HG02885 (cell line): ENCODE measurements around the gene TOP2A.
A peak's percentile ranks its signal among the peaks of the same experiment; 100 is the strongest.

ENCODE experiments used
- ATAC-seq: cut with Tn5 transposase; IDR thresholded peaks from one replicate; pipeline ENCODE4 v1.9.1; 2021; ENCODE audit warnings: mild to moderate bottlenecking; ENCODE audit not compliant: unreplicated experiment, poor library complexity

Gene TOP2A

DNA sequence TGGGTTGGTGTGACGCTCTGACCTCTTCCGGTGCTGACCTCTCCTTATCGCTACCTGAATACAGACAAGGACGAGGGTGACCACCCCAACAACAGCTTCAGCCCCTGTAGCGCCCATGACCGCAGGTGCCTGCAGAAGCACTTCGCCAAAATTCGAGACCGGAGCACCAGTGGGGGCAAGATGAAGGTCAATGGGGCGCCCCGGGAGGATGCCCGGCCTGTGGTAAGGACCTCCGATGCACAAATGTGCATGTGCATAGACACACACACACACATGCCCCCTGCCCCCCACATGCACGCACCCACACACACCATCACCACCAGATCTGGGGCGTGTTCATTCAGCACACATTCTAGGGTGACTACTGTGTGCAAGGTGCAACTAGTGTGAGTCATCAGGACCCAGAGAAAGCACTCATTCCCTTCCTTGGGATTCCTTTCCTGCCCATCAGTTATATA, 35.3 kb upstream of the TOP2A start:
- no peak for ATAC-seq

DNA sequence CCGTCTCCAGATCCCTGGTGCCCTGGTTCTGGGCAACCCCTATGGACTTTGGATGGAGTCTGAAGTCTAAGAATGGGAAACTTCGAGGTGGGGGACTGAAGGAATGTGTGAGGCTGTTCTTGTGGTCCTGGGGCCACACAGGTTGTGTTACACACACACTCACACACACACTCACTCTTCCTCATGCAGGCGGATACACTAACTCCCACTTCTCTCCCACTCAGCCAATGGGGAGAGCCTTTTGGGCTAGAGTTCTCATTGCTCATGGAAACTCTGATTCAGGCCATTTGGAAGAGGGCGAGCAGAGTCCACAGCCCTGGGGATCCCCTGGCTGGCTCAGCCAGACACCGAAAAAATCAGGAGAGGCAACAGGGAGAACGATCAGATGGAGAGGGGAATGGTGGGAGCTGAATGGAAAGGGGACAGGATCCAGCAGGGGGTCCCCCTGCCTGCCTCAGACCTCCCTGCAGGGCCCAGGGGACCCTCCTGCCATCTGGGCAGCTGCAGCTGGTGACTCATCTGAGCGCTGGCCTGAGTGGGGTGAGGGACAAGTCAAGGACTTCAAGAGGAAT, 34.6 kb upstream of the TOP2A start:
- ATAC-seq = no peak

DNA sequence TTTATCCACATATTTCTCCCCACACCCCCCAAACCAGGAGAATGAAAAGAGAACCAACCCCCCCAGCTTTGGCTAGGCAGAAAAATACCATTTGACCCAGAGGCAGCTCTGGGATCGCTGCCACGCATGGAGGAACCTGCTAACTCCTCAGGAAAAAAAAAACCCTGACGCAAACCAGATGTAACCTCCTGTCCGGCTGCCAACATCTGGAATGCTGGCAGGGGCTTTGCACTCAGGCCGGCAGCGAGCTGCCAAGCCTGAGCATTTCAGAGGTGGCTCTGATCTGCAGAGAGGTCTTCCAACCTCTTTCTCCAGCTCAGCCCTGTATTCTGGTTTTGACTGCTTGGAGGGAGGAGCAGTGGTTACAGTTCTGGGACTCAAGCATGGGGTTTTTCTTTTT, 33.7 kb upstream of the TOP2A start:
- ATAC-seq = no peak

DNA sequence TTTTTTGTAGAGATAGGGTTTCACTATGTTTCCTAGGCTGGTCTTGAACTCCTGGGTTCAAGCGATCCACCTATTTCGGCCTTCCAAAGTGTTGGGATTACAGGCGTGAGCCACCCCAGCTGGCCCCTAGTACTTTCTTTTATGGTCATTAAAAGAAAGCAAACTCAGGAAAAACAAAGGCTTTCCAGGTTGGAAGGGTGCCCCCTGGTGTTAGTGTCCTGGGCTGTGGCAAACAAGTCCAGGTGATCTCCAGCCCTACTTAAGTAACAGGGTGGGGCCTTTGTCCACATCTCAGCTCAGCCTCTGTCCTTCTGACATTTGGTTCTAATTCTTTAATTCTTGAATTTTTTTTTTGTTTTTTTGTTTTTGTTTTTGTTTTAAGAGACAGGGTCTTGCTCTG, 32.5 kb upstream of the TOP2A start:
- ATAC-seq = no peak

DNA sequence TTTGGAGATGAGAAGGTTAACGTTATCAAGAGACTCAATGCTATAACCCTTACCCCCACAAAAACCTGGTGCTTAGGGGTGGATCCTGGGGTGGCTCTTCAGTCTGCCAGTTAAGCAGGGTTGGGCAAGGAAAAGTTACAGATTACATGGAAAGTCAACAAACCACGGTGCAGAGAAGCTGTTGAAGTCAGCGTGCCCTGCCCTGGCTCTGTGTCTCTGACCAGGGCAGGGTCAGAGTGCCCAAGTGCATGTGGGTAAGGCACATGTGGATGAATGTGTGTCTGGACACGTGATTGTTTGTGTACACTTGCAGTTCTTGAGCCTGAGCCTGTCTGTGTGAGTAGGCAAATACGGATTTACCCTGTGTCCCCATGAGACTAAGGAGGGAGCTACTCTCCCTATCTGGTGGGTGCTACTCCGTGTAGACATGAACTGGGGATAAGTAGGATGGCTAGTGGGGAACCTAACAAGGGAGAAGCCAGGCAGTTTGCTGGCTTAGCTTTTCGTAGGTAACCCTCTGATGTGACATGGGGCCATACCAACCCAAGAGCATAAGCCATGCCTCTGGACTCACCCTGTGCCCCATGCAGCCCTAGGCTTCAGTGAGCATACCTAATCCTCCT, 31.1 kb upstream of the TOP2A start:
- ATAC-seq = no peak

DNA sequence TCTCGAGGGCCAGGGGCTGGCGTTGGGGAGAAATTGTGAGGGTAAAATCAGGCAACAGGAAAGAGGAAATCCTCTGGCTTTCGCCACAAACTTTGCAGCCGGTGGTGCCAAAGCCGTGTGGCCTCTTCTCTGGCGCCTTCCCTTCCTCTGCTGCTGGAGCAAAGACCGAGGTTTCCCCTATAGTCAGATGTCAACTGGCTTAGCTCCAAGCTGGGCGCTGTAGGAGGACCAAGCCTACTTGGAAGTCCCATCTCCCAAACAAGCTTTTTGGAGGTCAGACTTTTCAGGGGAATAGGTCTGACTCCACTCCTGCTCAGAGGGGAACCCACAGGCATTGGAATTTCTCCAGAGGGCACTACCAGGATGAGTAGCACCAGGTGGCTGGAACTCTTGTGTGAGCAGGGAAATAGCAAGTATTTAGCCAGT, 30.5 kb upstream of the TOP2A start:
- no peak for ATAC-seq

DNA sequence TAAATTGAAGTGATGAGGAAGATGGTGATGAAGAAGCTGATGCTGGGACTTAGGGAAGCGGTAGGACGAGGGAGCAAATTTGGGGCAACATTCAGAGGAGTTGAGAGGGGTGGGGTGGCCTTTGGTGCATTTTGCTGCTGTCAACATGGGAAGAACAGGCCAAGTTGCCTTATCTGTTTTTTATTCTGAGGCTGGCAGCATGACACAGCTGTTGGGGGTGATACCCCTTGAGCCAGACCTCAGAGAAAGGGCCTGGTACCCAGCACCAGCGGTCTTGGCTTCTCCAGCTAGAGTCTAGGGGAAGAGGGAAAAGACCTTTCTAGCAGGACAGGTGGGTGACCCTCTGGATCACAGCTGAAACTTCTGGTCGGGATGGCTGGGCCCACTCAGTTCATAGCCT, 30.1 kb upstream of the TOP2A start:
- no peak for ATAC-seq

DNA sequence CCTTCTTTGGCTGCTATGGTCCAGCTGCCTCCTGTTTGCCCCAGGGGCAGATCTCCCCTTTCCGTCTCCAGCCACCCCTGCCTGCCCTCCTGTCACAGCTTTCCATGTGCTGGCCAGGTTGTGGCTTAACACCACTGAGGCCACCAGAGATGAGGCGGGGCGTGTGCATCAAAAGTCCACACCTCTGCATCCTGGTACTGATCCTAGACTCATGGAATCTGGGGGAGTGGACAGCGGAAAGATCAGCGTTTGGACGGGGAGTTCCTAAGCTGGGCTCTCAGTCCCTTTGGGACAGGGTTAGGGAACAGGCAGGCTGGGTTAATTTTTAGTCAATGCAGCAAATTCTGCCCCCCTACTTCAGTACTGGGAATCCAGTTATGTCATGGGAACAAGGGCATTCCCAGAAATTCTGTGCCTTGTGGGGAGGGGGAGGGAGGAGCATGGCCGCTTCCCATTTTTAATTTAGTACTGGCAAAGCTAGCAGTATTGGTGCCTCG, 29.5 kb upstream of the TOP2A start:
- ATAC-seq = no peak

DNA sequence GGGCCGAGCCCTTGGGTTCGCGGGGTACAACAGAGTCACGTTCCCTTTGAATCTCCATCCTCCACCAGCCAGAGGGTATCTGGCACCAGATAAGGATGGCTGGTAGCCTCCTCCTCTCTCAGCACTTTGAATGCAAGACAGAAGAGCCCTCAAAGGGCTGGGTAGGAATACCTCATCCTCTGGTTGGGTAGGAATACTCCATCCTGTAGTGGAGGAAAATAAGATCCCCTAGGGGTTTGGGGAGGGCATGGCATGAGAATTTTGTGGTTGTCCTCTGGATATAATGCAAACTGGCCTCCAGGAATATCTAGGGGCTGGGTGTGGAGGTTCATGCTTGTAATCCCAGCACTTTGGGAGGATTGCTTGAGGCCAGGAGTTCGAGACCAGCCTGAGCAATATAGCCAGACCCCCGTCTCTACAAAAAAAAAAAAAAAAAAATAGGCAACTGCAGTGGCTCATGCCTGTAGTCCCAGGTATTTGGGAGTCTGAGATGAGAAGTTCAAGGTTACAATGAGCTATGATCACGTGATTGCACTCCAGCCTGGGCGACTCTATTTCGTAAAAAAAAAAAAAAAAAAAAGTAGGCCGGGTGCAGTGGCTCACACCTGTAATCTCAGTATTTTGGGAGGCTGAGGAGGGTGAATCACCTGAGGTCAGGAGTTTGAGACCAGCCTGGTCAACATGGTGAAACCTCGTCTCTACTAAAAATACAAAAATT, 28.2 kb upstream of the TOP2A start:
- no peak for ATAC-seq

DNA sequence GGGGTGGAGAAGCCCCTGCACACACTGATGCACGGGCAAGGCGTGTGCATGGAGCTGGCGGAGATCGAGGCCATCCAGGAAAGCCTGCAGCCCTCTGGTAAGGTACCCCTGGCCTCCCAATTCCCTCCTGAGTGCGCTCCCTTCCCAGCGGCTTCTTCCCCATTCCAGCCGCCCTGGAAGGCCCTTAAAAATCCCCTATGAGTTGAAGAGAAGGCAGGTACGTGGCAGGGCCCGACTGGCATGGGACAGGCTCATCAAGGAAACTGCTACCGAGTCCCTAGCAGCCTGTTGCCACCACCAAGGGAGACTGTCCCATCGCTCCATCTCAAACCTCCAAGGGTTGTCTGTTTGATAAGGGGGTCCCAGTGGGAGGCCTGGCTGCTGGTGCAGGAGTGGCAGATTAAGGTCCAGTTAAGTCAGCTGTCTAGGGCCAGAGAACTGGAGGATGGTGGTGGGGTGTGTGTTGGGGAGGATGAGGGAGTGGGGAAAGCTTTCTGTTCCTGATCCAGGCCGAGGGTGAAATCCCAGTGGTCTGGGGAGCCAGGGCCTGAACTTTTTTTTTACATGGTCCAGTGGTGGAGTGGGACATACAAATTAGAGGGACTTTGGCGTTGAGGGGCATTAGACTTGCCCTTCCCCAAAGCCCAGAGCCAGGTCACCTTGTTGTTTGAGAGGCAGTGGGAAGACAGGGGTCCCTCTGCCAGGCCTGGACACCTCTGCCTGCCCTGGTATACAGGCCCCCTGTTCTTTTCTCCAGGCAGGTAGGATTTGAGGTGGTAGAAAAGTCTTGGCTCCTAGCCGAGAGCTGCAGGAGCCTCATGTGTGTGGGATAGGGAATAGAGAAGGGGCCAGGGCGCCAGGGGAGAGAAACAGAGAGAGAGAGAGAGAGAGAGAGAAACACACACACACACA, 26.5 kb upstream of the TOP2A start:
- ATAC-seq = no peak

DNA sequence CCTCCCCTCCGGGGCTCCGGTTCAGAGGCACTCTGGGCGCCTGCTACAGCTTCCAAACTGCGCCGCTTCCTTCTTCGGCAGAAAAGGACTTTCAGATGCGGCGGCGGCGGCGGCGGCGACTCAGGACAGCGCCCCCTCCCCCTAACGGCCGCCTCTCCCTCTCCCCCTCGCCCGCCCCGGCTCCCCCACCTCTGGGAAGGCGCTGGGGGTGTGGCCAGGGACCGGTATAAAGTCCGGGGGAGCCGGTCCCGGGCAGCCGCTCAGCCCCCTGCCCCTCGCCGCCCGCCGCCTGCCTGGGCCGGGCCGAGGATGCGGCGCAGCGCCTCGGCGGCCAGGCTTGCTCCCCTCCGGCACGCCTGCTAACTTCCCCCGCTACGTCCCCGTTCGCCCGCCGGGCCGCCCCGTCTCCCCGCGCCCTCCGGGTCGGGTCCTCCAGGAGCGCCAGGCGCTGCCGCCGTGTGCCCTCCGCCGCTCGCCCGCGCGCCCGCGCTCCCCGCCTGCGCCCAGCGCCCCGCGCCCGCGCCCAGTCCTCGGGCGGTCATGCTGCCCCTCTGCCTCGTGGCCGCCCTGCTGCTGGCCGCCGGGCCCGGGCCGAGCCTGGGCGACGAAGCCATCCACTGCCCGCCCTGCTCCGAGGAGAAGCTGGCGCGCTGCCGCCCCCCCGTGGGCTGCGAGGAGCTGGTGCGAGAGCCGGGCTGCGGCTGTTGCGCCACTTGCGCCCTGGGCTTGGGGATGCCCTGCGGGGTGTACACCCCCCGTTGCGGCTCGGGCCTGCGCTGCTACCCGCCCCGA, 25.7 kb upstream of the TOP2A start, which contains the start of gene IGFBP4:
TSS of gene IGFBP4 (plus strand) at position 255 of the 792 bp plus-strand sequence. CDS start at position 541, 286 bp downstream.
- ATAC-seq = peak; percentile 52

DNA sequence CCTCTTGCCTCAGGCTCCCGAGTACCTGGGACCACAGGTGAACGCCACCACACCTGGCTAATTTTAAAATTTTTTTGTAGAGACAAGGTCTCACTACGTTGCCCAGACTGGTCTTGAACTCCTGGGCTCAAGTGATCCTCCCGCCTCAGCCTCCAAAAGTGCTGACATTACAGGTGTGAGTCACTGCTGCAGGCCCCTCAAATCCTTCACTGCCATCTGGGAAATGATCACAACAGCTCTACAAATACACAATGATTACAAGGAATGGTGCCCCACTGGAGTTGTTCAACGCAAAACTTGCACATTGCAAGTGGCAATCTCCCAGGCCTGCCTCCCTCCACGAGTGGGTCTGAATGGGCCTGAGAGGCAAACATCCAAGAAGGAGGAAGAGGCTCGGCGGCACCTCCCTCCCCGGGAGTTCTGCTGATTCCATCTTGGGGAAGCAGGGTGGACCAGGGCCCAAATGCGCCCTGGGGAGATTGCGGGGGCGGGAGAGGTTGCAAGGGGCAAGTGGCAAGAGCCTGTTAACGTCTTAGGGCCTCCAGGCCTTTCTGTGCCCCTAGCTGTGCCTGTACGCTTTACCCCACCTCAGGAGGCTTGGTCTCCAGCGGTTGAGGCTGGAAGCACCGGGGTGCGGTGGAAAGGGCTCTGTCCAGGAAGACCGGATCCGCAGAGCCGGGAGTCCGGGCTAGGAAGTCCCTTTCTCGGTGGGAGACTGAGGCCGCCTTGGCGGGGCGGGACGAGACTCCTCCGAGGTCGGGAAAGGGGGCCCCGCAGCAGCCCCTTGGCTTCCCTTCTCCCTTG, 24.9 kb upstream of the TOP2A start:
- ATAC-seq = no peak

DNA sequence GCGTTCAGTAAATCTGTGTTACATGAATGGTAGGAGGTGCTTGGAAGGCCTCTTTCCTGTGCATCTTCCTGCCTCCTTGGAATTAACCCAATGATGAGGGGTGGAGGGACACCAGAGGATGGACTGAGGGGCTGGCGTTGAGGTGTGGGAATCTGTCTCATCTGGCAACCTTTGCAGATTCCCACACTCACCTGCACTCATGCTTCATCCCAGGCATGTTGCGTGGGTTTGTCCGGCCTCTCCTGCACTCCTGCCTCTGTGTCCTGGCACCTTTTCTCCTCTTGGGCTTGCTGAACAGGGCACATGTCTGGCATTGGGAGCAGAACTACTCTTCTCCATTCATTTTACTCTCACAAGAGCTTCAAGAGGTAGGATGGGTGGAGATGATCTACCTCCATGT, 22.5 kb upstream of the TOP2A start:
- ATAC-seq = no peak

DNA sequence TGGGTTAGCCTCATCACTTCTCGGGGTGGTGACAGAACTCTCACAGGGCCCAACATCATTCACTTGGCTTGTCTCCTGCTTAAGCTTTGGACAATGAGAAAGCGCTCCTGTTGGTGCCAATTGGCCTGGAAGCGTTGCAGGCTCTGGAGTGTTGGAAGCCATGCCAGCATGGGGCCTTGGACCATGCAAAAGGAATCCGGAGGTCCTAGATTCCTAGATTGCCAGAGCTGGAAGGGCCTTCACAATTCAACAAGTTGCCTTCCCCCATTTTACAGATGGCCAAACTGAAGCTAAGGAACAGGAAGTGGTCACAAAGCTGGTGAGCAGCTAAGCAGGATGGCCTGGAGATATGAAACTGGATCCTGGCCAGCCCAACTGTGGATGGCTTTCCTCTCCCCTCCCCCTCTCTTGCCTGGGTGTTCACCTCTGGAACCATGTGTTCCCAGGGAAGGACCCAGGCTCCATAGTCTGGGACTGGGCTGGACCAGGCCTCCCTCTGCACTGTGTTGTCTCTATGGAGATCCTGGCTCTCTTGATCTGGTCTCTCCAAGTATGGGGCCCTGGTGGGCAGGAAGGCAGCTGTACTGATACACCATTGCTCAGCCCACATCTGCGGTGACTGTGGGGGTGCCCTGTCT, 19.5 kb upstream of the TOP2A start:
- ATAC-seq = no peak

DNA sequence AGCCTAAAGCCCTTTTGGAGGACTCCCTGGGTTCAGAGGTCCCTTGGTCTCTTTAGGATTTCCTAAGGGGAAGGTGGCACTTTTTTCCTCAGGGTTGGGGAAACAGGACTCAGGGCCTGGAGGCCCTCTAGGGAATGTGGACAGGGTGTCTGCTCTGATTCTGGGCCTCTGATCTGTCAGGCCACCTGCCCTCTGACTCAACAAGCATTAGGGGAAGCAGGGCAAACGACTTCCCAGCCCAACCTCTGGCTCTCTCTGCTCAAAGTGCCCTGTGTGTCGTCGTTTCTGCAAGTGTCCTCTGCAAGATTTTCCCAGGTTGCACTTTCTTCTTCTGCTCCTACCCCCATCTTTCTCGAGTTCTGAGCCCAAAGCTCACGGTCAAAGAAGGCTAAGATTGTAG, 18.9 kb upstream of the TOP2A start:
- no peak for ATAC-seq

DNA sequence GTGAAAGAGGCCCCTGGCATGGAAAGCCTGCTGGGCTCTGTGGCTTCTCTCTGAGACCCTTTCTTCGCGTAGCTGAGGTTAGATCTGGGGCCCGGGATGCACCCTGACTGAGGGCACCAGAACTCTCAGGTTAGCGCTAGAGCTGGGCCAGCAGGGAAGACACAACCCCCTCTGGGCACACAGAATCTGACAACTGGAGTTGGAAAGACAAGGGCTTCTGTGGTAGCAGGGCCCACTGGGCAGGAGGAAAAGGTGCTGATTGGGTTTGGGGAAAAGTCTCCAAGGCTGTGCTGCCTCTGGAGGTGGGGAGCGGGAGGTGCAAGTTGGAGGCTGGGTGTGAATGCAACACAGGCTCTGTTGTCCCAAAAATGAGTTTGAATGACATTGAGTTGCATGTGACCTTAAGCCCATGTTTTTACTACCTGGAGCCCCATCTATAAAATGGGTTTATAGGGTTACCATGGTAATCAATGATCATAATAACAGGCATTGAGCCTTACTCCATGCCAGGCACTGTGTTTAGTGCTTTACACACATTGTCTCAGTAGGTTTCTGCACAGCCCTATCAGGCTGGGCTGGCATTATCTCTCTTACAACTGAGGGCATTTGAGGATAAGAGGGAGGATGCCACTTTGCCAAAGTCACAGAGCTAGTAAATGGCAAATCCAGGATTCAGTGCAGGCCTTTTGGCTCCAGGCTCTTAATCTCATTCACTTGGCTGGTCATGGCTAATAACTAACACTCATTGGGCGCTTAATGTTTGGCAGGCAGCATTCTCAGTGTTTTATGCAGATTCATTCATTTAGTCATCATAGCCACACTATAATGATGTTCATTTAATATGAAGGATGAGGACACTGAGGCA, 16.1 kb upstream of the TOP2A start:
- no peak for ATAC-seq

DNA sequence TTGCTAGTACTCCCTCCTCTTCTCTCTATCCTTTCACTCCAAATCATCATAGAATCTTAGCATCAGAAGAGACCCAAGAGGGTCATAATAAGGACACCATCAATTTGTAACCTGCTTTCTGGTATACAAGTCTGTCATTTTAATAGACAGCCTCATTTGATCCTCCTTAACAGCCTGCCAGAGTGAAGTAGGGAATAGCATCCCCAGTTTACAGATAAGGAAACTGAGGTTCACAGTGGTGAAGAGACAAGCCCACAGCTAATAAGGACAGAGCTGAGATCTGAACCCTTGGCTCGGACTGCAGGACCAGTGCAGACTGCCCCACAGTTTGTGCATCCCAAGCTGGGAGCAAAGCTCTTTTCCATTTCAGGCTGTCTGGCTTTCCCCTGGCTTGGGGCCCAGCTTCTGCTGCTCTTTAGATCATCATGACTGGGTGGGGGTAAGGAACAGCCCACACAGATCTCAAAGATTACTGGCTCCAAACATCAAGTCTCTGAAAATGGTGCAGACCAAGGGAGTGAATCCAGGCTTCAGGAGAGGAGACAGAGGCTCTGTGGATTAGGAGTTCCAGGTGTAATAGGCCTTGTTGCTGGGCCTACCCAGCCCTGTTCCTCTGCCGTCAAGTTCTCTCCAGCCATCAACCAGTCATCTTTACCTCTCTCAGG, 15.3 kb upstream of the TOP2A start:
- no peak for ATAC-seq
